Skin of body (tissue), 2 donors: ENCODE data around the gene CPVL. TPM values are rescaled to one million over a fixed set of nuclear protein-coding genes. Genes with fewer than 3 reads are reported as not detected.

Experiments used
- DNase-seq: peaks from one replicate; lab custom pipeline; 2025; lab: John Stamatoyannopoulos, UW
- total RNA-seq: library from RNA; depleted of rRNA; stranded (reverse); fragments of >200 nt; gene quantifications from one replicate; pipeline ENCODE4 v1.2.3, GENCODE V29; 2014

The CPVL gene
- total RNA-seq = 12.6 TPM

DNA sequence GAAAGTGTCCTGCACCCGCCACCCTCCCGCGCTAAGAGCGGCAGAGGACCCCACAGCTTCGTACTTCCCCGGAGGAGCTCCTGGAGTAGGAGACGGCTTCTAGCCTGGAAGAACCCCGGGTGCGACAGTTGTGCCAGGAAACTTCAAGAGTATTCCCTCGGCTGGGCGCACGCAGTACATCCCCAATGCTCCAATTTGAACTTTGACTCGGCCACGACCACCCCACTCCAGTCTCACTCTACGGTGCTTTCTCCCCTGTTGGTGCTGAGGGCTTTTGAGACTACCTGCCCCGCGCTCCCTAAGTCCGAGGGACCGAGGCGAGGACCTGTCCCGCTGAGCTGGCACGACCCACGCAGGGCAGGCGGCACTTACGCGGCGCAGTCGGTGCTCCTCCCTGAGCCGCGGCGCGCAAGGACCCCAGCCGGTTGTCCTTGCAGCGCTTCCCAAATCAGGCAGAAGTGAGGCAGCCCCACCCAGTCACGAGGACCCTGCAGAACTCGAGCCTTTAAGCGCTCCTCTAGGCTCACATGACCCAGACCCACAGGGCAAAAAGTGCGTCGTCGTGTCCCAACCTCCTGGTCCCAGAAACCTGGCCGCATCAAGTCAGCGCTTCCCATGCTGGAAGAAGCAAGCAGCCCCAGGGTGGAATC lies at the start of gene CPVL:
TSS of gene CPVL (minus strand) at position 481 of the 650 bp plus-strand sequence. CDS start 25,476 bp downstream, outside the sequence.
- DNase-seq = no peak

DNA sequence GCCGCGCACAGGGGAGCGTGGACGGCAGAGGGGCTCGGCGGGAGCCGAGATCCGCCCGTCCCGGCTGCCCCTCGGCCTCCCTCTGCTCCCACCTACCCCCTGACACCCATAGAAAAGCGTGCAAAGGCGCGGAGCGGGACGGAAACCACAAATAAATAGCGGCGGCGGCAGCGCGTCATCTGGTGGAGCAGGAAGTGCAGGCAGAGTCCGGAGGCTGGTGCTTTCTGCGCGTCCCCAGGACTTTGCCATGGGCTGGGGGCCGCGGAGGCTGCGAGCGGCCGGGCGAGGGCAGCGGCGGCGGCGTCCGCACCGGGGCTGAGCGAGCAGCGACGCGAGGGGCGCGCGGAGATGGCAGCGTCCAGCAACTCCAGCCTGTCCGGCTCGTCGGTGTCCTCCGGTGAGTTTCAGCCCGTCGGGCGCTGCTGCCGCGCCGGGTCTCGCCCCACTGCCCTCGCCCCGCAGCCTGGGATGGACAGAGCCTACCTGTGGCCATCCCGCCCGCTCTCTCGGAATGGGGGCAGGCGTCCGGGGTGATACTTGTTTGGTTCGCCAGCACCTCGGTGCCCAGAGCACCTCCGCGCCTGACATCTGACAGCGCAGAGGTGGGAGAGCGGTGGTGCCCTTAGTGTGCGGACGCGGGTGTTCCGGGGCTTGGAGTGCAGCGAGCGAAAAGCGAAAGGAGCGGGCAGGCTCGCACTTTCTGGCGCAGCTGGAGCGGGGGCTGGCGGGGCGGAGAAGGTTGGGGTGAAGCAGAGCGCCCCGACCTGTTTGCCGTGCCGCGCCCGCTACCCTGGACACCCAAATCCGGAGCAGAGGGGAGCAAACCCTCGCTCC lies 48.5 kb upstream of the CPVL start, which contains the start of gene CHN2:
TSS of gene CHN2 (plus strand) at position 182 of the 834 bp plus-strand sequence.
- no peak for DNase-seq

GRCh38 chr7:29194206-29194593 lies 47.9 kb upstream of the CPVL start:
- no peak for DNase-seq

DNA sequence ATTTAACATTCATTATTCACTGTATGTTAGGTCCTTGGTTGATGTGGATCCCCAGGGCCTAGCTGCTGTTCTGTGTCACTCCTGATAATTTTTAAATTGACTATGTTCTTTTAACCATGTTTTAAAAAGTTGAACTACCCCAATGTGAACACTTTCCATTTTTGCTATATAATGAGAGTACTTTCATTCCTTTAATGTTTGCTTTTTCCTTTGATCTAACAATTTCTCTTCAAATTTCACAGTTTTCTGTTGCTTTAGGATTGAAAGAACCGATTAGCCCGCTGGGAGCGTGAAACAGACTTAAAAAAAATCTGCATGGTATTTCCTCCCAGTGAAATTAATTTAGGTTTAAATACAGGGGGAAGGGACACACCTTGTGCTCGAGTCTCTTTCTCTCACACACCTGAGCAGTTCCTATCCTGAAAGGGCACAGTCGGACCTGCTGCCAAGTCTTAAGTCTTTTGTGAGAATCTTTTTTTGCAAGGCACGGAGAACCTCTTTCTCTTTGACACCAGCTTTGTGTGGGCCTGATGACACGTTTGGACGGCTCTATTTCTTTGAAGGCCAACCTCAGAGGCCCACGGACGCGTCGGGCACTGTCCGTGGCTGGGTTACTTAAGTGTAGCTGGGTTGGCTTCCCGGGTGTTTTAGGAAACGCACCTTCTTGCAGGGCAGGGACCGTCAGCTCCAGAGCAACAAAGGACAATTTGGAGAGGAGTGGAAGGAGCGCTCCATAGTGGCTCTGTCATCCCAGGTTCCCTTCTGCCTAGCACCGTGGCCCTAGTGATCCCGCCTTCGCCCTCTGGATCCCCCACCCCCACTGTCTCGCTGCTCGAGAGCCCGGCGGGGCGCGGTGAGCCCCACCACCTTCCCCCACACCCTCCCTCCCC lies 47.2 kb upstream of the CPVL start:
- no peak for DNase-seq

GRCh38 chr7:29192811-29193210 lies 46.5 kb upstream of the CPVL start:
- DNase-seq = no peak

DNA sequence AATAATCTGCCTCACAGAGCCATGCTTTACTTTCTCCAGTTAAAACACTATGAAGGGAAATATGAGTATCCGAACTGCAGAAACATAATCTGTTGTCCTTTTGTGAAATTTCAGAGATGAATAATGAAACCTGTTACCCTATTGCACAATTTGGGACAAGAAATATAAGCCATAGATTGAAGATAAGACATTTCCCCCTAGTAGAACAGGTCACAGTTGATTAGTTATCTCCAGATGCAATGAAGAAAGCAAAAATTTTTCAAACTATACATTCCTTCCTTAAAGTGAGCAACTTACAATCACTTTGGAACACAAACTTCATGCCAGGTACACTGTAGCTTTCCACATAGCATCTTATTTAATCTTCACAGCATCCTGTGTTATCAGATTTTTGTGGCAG lies 46.0 kb upstream of the CPVL start:
- DNase-seq = no peak

- DNase-seq = no peak
Measured at GRCh38 chr7:29190349-29191045, 44.2 kb upstream of the CPVL start.

DNA sequence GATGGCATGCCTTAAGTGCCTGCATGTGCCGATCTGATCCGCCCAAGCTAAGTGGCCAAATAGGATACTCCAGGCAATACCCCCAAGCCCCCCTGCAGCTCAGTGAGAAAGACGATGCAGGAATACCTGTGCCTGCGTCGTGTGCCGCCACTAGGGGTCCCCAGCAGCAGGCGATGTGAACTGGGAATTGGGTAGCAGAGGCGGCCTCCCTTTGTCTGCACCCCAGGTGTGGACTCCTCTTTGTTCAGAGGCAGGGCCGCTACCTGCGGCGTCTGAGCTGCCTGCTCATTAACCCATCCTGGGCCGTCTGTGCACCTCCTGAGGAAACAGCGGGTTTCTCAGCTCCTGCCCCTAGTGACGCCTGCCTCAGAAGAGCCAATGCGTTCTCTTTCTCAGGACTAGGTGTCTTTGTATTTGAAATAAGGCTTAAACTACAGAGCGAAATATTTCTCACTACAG lies 43.4 kb upstream of the CPVL start:
- peak; percentile 14 for DNase-seq

- no peak for DNase-seq
Measured at GRCh38 chr7:29185613-29186012, 39.3 kb upstream of the CPVL start.

GRCh38 chr7:29184599-29184998 lies 38.3 kb upstream of the CPVL start:
- DNase-seq = no peak

GRCh38 chr7:29179115-29179514 lies 32.8 kb upstream of the CPVL start:
- DNase-seq = no peak

DNA sequence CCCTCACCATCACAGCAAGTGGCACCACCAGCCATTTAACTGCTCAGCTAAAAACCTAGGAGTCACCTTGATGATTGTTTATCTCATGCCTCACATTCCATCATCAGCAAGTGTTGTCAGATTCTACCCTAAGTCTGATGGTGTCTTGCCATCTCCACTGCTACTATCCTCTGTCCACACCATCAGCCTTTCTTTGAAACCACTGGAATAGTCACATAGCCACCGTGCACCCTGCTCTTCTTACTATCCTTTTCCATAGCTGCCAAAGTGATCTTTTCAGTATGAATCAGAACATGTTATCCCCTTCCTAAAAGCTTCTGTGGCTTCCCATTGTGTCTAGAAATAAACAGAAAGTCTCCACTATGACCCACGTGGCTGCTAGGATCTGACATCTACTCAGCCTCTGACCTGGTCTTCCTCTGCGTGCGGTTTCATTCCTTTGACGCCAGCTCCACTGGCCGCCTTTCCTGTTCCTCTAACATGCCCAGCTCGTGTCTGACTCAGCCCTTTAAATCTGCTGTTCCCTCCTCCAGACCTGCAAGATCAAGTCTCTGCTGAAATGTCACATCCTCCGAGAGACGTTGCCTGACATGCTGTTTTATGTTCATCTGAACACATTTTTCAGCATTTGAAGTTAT lies 31.7 kb upstream of the CPVL start:
- DNase-seq = no peak

DNA sequence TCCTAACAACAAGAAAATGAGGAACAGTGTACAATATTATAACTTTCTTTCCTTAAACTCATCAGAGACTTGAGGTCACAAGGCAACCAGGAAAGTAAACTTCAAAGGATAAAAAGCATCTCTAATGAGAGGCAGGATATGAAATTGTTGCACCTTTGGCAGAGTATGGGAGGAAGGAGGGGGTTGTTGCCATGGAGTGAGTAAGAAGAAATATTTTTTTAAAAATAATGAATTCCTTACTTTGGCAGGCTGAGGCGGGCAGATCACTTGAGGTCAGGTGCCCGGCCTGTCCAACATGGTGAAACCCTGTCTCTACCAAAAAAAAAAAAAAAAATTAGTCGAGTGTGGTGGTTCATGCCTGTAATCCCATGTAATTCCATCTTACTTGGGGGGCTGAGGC lies 27.1 kb upstream of the CPVL start:
- no peak for DNase-seq

- DNase-seq = no peak
Measured at GRCh38 chr7:29170781-29171180, 24.4 kb upstream of the CPVL start.

- no peak for DNase-seq
Measured at GRCh38 chr7:29167721-29168120, 21.4 kb upstream of the CPVL start.

DNA sequence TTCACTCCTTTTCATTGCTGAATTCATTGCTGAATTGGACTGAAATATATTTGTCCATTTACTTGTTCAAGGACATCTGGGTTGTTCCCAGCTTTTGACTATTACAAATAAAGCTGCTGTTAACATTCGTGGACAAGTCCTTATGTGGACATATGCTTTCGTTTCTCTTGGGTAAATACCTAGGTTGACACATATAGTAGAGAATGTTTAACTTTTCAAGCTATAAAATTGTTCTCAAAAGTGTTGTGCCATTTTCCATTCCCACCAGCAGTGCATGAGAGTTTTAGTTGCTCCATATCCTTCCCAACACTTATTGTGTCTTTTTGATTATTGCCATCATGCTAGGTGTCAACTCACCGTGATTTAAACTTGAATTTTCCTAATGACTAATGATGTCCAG lies 17.5 kb upstream of the CPVL start:
- DNase-seq = no peak

DNA sequence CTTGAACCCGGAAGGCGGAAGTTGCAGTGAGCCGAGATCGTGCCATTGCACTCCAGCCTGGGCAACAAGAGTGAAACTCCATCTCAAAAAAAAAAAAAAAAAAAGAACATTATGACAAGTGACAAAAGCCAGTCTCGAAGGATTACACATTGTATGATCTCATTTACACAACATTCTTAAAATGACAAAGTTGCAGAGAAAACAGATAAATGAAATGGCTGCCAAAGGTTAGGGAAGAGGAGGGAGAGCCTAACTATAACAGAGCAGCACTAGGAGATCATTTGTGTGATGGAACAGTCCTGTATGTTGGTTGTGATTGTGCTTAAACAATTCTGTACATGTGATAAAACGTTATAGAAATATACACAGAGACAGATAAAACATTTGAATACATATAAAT lies 16.2 kb upstream of the CPVL start:
- DNase-seq = no peak

- no peak for DNase-seq
Measured at GRCh38 chr7:29161231-29161630, 14.9 kb upstream of the CPVL start.

- DNase-seq = no peak
Measured at GRCh38 chr7:29160080-29160479, 13.7 kb upstream of the CPVL start.

DNA sequence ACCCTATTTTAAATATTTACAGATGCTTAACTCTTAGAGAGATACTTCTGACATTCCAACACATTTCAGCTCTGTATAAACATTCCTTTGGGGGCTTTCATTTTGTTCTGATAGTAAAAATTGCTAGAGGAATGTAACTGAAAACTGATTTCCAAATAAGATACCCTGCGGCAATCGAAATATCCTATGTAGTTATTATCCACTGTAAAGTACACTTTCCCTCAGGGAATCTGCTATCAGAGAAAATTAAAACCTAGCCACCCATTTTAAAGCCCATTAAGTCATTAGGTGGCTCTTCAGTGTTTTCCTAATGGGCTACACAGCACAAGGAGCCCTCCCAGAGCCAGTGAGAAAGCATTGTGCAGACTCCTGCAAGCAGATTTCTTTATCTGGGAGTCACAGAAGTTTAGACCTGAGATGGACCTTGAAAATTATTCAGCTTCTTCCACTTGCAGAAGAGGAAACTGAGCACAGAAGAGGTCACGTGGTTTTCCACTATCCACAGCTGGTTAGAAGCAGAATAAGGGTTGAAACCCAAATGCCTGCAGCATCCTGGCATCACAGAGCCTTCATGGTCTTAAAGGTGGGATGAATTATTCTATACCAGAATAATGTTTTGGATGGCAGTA lies 12.6 kb upstream of the CPVL start:
- DNase-seq = no peak
